ENCODE measurements around the gene AQP1.

The AQP1 gene

DNA sequence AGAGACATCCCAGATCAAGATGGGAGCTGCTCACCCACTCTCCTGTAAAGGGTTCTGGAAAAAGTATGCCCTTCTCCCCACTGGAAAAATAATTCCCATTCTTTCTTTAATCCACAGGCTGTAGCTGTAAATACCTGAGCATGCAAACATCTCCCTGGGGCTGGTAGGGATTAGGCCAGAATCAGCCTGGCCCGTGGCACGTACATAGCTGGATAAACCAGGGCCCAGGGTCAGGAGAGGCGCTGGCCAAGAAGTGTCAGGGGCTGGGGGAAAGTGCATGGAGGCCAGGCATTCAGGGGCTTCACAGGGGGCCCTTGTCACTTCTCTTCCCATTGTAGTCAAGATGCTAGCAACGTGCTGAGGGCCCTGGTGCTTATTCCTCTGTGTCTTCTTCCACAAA, 30.7 kb upstream of the AQP1 start:
- TF ChIP-seq, protein P1, sequence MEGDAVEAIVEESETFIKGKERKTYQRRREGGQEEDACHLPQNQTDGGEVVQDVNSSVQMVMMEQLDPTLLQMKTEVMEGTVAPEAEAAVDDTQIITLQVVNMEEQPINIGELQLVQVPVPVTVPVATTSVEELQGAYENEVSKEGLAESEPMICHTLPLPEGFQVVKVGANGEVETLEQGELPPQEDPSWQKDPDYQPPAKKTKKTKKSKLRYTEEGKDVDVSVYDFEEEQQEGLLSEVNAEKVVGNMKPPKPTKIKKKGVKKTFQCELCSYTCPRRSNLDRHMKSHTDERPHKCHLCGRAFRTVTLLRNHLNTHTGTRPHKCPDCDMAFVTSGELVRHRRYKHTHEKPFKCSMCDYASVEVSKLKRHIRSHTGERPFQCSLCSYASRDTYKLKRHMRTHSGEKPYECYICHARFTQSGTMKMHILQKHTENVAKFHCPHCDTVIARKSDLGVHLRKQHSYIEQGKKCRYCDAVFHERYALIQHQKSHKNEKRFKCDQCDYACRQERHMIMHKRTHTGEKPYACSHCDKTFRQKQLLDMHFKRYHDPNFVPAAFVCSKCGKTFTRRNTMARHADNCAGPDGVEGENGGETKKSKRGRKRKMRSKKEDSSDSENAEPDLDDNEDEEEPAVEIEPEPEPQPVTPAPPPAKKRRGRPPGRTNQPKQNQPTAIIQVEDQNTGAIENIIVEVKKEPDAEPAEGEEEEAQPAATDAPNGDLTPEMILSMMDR (IDR thresholded peaks at IDR 0.05; ENCODE audit: extremely low read depth, insufficient read depth, missing control alignments): no peak
- no peak for DNase-seq (ENCODE audit: low spot score)
- in situ Hi-C loops (cut with MboI; ENCODE audit: low pct_unique_long_range_greater_than_20kb, low sequenced_read_pairs, unreplicated experiment): no loop called here

DNA sequence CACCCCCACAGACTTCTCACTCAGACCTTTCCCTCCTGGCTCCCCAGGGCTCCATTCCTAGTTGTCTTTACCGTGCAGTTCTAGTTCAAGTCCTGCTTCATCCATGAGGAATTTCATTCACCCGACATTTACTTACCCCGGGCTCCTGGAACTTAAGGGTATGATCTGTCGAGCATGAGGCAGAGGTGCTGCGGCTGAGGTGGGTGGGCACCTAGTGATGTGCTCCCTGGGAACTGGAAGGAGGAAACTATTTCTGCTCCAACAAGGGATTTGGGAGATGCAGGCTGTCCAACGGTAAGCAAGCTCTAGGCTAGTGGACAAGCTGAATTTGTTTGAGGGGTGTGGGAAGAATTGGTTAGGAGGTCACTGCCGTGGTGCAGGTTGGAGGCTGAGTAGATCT, 30.2 kb upstream of the AQP1 start:
- TF ChIP-seq, protein P1 (IDR thresholded peaks at IDR 0.05; ENCODE audit: extremely low read depth, insufficient read depth, missing control alignments): no peak
- DNase-seq (ENCODE audit: low spot score): no peak
- in situ Hi-C loops (cut with MboI; ENCODE audit: low pct_unique_long_range_greater_than_20kb, low sequenced_read_pairs, unreplicated experiment): no loop called here

DNA sequence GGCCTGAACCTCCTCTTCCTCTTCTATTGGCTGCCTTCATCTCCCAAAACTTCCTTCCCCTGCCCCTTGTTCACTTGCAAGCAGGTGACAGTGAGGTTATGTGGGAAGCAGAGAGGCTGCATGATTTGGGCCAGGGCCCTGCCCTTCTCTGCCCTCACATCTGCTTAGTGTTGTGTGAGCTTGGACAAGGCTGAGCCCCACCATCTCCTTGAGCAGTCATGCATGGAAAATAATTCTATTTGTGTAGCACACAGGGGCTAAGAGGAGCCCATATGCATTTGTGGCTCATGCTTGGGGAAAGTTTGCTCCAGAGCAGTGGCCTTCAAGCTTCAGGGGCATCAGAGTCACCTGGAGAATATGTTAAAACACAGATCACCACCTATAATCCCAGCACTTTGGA, 26.8 kb upstream of the AQP1 start:
- no peak for DNase-seq (ENCODE audit: low spot score)
- TF ChIP-seq, protein P1 (IDR thresholded peaks at IDR 0.05; ENCODE audit: extremely low read depth, insufficient read depth, missing control alignments): no peak
- in situ Hi-C loops (cut with MboI; ENCODE audit: low pct_unique_long_range_greater_than_20kb, low sequenced_read_pairs, unreplicated experiment): no loop called here

DNA sequence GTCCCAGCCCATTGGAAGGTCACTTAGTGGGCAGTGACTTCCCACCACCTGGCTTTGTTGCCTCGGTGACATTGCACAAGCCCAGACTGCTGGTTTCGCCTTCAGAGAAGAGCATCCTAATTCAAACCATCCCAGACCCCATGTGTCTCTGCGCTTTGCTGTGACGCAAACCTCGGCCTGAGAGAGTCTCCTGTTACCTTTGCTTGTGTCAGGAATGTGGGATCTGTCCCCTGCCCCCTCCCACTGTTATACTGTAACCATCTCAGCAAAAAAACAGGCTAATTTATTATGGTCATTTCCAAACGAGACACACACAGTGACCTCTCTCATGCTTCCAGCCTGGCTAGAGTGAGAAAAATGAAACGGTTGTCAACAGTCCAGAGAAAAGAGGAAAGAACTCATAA, 25.0 kb upstream of the AQP1 start:
- DNase-seq (ENCODE audit: low spot score): no peak
- TF ChIP-seq, protein P1 (IDR thresholded peaks at IDR 0.05; ENCODE audit: extremely low read depth, insufficient read depth, missing control alignments): no peak
- in situ Hi-C loops (cut with MboI; ENCODE audit: low pct_unique_long_range_greater_than_20kb, low sequenced_read_pairs, unreplicated experiment): no loop called here

DNA sequence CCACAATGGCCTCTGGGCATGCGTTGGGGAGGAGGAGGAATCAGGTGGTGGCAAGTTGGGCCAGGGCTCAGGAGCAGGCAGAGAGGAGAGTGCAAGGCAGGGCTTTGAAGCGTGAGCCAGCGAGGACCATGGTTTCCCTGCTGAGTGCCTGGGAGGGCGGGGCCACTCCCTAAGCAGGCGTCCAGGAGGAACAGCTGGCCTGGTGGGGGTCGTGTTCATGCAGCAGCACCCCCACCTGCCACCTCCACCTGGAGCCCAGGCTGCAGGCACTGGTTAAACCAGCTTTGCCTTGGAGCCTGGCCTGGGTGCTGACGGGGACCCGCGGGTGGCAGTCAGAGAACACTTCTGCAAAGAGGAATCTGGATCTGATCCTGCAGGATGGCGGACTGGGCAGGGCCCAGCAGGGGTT, 24.2 kb upstream of the AQP1 start:
- in situ Hi-C loops (cut with MboI; ENCODE audit: low pct_unique_long_range_greater_than_20kb, low sequenced_read_pairs, unreplicated experiment): no loop called here
- no peak for DNase-seq (ENCODE audit: low spot score)

DNA sequence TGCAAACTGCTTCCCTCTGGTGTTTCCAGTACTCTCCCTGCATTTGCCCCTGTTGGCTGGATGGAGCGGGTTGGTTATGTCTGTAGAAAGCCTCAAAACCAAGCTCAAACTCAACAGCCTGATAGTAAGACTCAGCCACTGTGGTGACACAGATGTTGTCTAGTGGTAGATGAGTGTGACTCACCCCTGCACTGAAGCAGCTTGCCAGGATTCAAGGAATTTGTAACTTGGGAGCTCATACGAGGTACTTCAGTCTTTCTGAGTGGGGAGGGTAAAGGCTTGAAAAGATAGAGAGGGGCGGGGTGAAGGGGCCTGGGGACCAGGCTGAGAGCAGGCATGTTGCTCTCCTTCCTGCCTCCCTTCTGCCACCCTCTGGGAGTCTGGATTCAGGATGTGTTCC, 22.9 kb upstream of the AQP1 start:
- in situ Hi-C loops (cut with MboI; ENCODE audit: low pct_unique_long_range_greater_than_20kb, low sequenced_read_pairs, unreplicated experiment): no loop called here
- TF ChIP-seq, protein P1 (IDR thresholded peaks at IDR 0.05; ENCODE audit: extremely low read depth, insufficient read depth, missing control alignments): no peak
- DNase-seq (ENCODE audit: low spot score): no peak

More for the DNA sequence above, 24.2 kb upstream of the AQP1 start:
- TF ChIP-seq, protein P1 (IDR thresholded peaks at IDR 0.05; ENCODE audit: extremely low read depth, insufficient read depth, missing control alignments): no peak

DNA sequence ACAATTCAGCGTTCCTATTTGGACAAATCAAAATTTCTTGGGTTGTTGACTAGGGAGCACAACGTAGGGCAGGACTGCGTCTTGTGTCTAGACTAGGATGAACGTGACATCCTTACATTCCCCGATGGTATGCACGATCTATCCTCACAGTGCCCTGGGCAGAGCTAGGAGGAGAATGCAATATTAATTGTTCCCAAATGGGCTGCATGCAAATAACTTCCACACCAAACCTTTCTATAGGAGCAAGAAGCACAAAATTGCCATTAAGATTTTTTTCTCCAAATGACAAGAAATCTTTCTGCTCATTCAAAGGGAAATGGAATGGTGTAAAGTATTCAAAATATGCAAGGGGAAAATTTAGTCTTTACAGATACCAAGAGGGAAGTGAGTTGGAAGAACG, 21.4 kb upstream of the AQP1 start:
- in situ Hi-C loops (cut with MboI; ENCODE audit: low pct_unique_long_range_greater_than_20kb, low sequenced_read_pairs, unreplicated experiment): no loop called here
- no peak for DNase-seq (ENCODE audit: low spot score)
- TF ChIP-seq, protein P1 (IDR thresholded peaks at IDR 0.05; ENCODE audit: extremely low read depth, insufficient read depth, missing control alignments): no peak

All from GM13977 (cell line).